HepG2 (cell line): ENCODE measurements around the gene HEXD. TPM values are rescaled to one million over a fixed set of nuclear protein-coding genes. Genes with fewer than 3 reads are reported as not detected.

ENCODE experiments used
- FOXK1 ChIP-seq: sonication (generic); formaldehyde crosslinking; IDR thresholded peaks from 2 replicates; pipeline ENCODE4 v1.4.0; 2020; ENCODE audit warnings: low read depth, missing genetic modification reagents, borderline replicate concordance
- FOXM1 ChIP-seq: sonication (generic); formaldehyde crosslinking; IDR thresholded peaks from 2 replicates; pipeline ENCODE4 v1.5.0; 2020; ENCODE audit warnings: missing genetic modification reagents
- HES4 ChIP-seq: sonication (generic); formaldehyde crosslinking; IDR thresholded peaks from 2 replicates; pipeline ENCODE4 v1.9.0; 2021; ENCODE audit warnings: mild to moderate bottlenecking, missing genetic modification reagents, borderline replicate concordance
- MED13 ChIP-seq: sonication (generic); formaldehyde crosslinking; IDR thresholded peaks from 2 replicates; pipeline ENCODE4 v1.5.0; 2020; ENCODE audit warnings: missing genetic modification reagents
- ZFAT ChIP-seq: sonication (generic); formaldehyde crosslinking; conservative IDR thresholded peaks from 2 replicates; pipeline ENCODE4 v1.8.1; 2023; ENCODE audit warnings: missing genetic modification reagents, inconsistent platforms
- ZNF446 ChIP-seq: sonication (generic); formaldehyde crosslinking; IDR thresholded peaks from 2 replicates; pipeline ENCODE4 v1.5.0; 2020; ENCODE audit warnings: mild to moderate bottlenecking, missing genetic modification reagents
- ZNF501 ChIP-seq: sonication (generic); formaldehyde crosslinking; IDR thresholded peaks from 2 replicates; pipeline ENCODE4 v1.5.1; 2020; ENCODE audit warnings: mild to moderate bottlenecking, moderate library complexity, missing genetic modification reagents
- ZNF720 ChIP-seq: sonication (generic); formaldehyde crosslinking; IDR thresholded peaks from 2 replicates; pipeline ENCODE4 v1.4.0; 2020; ENCODE audit warnings: missing genetic modification reagents
- ZNF850 ChIP-seq: sonication (generic); formaldehyde crosslinking; conservative IDR thresholded peaks from 2 replicates; pipeline ENCODE4 v1.9.0; 2021; ENCODE audit warnings: mild to moderate bottlenecking, missing genetic modification reagents
- polyA plus RNA-seq, 8 experiments: library from polyadenylated mRNA; depleted of rRNA in 3 of 8; stranded (reverse) in 7 of 8; unstranded in 1 of 8; fragments of >200 nt; fragmentation: Illumina TruSeq in 4 of 8; extraction: Trizol in 4 of 8; gene quantifications; 2 replicates each; pipeline versions ENCODE4 v1.2.1 to v1.2.3, GENCODE V29; 2011 to 2016; ENCODE audit warnings: low read depth in 4 of 8, missing spikeins in 1 of 8, mixed read lengths in 1 of 8; ENCODE audit not compliant: insufficient read depth in 1 of 8
- total RNA-seq, 5 experiments: library from RNA; depleted of rRNA; stranded (reverse); fragments of >200 nt; fragmentation: Illumina TruSeq; extraction: Trizol; gene quantifications; 2 replicates each; pipeline ENCODE4 v1.2.3, GENCODE V29; 2016; ENCODE audit warnings: low read depth in 1 of 5
- TF ChIP-seq, protein P1 (sequence below): sonication (generic); formaldehyde crosslinking; IDR thresholded peaks from 2 replicates; pipeline ENCODE4 v1.4.0; 2020; ENCODE audit warnings: missing genetic modification reagents
- TF ChIP-seq, protein P2 (sequence below): sonication (generic); formaldehyde crosslinking; IDR thresholded peaks from 2 replicates; pipeline ENCODE4 v1.4.0; 2020; ENCODE audit warnings: low read depth, missing genetic modification reagents
- TF ChIP-seq, protein P3 (sequence below): sonication (generic); formaldehyde crosslinking; IDR thresholded peaks from 2 replicates; pipeline ENCODE4 v1.5.0; 2020; ENCODE audit warnings: missing genetic modification reagents
- TF ChIP-seq, protein P4 (sequence below): sonication (generic); formaldehyde crosslinking; IDR thresholded peaks from 2 replicates; pipeline ENCODE4 v1.4.0; 2020; ENCODE audit warnings: mild to moderate bottlenecking, missing genetic modification reagents

HEXD gene
- total and polyA plus RNA-seq, 2 of the 13 experiments (the other 11 are each of a cell fraction or from before 2014, with no cell fraction given): 22.3 to 41.8 TPM

DNA sequence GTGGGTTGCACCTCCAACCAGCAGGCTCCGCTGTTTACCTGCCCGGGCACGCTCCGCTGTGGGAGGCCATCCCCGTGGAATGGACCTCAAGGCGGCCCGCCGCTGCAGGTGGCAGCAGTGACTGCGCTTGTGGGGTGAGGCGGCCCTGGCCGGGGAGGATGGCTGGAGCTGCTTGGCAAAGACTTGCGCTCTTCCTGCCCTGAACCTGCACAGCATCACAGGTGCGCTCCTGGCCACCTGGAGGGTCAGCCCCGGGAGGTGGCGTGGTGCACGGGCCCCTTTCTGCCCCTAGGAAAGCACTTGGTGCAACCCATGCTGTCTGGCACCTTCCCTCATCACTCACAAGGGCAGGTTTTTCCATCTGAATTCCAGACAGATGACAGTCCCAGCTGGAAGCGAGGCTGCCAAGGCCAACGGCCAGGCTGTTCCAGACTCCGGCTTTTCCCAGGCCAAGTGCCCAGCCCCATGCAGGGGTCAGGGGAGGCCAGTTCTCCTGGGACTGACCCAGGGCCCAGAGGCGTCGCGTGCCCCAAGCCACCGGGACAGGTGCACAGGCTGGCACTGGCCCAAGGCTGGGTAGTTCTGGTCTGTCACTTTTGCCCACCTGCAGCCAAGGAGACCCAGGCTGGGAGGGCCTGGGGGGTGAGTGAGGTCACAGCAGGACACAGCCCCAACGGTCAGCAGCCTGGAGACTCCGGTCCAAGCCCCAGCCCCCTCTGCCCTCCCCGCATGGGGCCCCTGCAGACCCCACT is 33.2 kb upstream of the HEXD start (continued):
- TF ChIP-seq ZNF446 (CRISPR knock-in tag) (no peak), ZNF501 (CRISPR knock-in tag) (peak; percentile 56; the same call in 1 of the 2 replicates), HES4 (no peak), FOXK1 (CRISPR knock-in tag) (0 out of 2 replicates have a peak, but pooled peaks have one; percentile 19), ZFAT (CRISPR knock-in tag) (no peak), ZNF720 (CRISPR knock-in tag) (no peak), FOXM1 (no peak), MED13 (CRISPR knock-in tag) (peak; percentile 50; the same call in 1 of the 2 replicates), ZNF850 (CRISPR knock-in tag) (no peak)
- TF ChIP-seq, protein P1, sequence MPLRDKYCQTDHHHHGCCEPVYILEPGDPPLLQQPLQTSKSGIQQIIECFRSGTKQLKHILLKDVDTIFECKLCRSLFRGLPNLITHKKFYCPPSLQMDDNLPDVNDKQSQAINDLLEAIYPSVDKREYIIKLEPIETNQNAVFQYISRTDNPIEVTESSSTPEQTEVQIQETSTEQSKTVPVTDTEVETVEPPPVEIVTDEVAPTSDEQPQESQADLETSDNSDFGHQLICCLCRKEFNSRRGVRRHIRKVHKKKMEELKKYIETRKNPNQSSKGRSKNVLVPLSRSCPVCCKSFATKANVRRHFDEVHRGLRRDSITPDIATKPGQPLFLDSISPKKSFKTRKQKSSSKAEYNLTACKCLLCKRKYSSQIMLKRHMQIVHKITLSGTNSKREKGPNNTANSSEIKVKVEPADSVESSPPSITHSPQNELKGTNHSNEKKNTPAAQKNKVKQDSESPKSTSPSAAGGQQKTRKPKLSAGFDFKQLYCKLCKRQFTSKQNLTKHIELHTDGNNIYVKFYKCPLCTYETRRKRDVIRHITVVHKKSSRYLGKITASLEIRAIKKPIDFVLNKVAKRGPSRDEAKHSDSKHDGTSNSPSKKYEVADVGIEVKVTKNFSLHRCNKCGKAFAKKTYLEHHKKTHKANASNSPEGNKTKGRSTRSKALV (CRISPR knock-in tag): peak; percentile 79; the same call in 1 of the 2 replicates
- TF ChIP-seq, protein P2, sequence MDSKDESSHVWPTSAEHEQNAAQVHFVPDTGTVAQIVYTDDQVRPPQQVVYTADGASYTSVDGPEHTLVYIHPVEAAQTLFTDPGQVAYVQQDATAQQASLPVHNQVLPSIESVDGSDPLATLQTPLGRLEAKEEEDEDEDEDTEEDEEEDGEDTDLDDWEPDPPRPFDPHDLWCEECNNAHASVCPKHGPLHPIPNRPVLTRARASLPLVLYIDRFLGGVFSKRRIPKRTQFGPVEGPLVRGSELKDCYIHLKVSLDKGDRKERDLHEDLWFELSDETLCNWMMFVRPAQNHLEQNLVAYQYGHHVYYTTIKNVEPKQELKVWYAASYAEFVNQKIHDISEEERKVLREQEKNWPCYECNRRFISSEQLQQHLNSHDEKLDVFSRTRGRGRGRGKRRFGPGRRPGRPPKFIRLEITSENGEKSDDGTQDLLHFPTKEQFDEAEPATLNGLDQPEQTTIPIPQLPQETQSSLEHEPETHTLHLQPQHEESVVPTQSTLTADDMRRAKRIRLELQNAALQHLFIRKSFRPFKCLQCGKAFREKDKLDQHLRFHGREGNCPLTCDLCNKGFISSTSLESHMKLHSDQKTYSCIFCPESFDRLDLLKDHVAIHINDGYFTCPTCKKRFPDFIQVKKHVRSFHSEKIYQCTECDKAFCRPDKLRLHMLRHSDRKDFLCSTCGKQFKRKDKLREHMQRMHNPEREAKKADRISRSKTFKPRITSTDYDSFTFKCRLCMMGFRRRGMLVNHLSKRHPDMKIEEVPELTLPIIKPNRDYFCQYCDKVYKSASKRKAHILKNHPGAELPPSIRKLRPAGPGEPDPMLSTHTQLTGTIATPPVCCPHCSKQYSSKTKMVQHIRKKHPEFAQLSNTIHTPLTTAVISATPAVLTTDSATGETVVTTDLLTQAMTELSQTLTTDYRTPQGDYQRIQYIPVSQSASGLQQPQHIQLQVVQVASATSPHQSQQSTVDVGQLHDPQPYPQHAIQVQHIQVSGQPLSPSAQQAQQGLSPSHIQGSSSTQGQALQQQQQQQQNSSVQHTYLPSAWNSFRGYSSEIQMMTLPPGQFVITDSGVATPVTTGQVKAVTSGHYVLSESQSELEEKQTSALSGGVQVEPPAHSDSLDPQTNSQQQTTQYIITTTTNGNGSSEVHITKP: peak; percentile 31; the same call in 1 of the 2 replicates
- TF ChIP-seq, protein P3, sequence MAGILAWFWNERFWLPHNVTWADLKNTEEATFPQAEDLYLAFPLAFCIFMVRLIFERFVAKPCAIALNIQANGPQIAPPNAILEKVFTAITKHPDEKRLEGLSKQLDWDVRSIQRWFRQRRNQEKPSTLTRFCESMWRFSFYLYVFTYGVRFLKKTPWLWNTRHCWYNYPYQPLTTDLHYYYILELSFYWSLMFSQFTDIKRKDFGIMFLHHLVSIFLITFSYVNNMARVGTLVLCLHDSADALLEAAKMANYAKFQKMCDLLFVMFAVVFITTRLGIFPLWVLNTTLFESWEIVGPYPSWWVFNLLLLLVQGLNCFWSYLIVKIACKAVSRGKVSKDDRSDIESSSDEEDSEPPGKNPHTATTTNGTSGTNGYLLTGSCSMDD (CRISPR knock-in tag): no peak
- TF ChIP-seq, protein P4, sequence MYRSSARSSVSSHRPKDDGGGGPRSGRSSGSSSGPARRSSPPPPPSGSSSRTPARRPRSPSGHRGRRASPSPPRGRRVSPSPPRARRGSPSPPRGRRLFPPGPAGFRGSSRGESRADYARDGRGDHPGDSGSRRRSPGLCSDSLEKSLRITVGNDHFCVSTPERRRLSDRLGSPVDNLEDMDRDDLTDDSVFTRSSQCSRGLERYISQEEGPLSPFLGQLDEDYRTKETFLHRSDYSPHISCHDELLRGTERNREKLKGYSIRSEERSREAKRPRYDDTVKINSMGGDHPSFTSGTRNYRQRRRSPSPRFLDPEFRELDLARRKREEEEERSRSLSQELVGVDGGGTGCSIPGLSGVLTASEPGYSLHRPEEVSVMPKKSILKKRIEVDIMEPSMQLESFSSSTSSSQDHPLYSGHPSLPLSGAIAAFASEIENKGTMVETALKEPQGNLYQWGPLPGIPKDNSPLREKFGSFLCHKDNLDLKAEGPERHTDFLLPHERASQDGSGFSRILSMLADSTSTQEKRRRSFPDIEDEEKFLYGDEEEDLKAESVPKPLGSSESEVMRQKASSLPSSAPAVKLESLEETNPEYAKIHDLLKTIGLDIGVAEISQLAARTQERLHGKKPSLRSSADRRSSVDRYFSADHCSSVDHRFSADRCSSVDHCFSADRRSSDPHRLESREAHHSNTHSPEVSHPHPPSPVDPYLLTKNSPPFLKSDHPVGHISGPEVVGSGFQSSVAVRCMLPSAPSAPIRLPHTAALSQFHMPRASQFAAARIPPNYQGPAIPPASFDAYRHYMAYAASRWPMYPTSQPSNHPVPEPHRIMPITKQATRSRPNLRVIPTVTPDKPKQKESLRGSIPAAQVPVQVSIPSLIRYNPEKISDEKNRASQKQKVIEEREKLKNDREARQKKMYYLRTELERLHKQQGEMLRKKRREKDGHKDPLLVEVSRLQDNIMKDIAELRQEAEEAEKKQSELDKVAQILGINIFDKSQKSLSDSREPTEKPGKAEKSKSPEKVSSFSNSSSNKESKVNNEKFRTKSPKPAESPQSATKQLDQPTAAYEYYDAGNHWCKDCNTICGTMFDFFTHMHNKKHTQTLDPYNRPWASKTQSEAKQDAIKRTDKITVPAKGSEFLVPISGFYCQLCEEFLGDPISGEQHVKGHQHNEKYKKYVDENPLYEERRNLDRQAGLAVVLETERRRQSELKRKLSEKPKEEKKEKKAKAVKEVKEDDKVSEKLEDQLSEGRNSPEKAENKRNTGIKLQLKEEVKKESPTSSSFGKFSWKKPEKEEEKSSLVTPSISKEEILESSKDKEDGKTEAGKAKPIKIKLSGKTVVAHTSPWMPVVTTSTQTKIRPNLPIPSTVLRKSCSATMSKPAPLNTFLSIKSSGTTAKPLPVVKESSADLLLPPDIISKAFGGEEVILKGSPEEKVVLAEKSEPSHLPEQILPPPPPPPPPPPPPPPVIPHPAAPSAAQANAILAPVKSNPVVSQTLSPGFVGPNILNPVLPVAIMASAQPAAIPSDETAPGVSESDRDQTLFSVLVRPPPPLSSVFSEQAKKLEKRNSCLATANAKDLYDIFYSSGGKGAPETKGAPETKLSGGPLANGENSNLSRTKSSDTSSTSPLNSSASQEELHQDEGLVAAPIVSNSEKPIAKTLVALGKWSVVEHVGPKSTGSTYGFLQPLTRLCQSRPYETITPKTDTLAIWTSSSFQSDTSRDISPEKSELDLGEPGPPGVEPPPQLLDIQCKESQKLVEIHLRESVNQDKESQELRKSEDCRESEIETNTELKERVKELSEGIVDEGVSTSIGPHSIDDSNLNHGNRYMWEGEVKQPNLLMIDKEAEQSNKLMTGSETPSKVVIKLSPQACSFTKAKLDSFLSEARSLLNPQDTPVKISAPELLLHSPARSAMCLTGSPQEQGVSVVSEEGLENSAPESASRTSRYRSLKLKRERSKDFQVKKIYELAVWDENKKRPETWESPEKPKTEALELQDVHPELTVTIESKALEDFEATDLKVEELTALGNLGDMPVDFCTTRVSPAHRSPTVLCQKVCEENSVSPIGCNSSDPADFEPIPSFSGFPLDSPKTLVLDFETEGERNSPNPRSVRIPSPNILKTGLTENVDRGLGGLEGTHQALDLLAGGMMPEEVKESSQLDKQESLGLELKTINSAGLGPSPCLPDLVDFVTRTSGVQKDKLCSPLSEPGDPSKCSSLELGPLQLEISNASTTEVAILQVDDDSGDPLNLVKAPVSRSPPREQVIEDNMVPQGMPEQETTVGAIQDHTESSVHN (CRISPR knock-in tag): peak; percentile 58; the same call in 1 of the 2 replicates
